HG02981 (cell line): ENCODE measurements around the gene C8B.

Experiments
- ATAC-seq: cut with Tn5 transposase; IDR thresholded peaks from one replicate; pipeline ENCODE4 v1.9.1; 2021; ENCODE audit warnings: mild to moderate bottlenecking, moderate library complexity; ENCODE audit not compliant: unreplicated experiment

The C8B gene

GRCh38 chr1:56934430-56935060 is 31.3 kb downstream of the C8B start:
- ATAC-seq, result no peak

- ATAC-seq, result no peak
These were observed 32.2 kb downstream of the C8B start for GRCh38 chr1:56933606-56934005.

- no peak for ATAC-seq
These were observed 32.7 kb downstream of the C8B start for GRCh38 chr1:56933161-56933560.

GRCh38 chr1:56931686-56932085 is 34.1 kb downstream of the C8B start:
- ATAC-seq, result no peak

- ATAC-seq, result no peak
These were observed 34.6 kb downstream of the C8B start for GRCh38 chr1:56931211-56931610.

- ATAC-seq, result no peak
These were observed 36.3 kb downstream of the C8B start for GRCh38 chr1:56929492-56929891.

GRCh38 chr1:56927986-56928385 is 37.8 kb downstream of the C8B start:
- no peak for ATAC-seq

- ATAC-seq, result no peak
These were observed 38.6 kb downstream of the C8B start for GRCh38 chr1:56927171-56927570.

- no peak for ATAC-seq
These were observed 40.6 kb downstream of the C8B start for GRCh38 chr1:56925193-56925592.

GRCh38 chr1:56924116-56924515 is 41.7 kb downstream of the C8B start:
- no peak for ATAC-seq

GRCh38 chr1:56923201-56923600 is 42.6 kb downstream of the C8B start:
- ATAC-seq, result no peak

- no peak for ATAC-seq
These were observed 43.3 kb downstream of the C8B start for GRCh38 chr1:56922507-56922906.

GRCh38 chr1:56922070-56922469 is 43.7 kb downstream of the C8B start:
- ATAC-seq, result no peak

GRCh38 chr1:56921479-56921878 is 44.3 kb downstream of the C8B start:
- ATAC-seq, result no peak

GRCh38 chr1:56920591-56921001 is 45.2 kb downstream of the C8B start:
- ATAC-seq, result no peak

- ATAC-seq, result no peak
These were observed 48.5 kb downstream of the C8B start for GRCh38 chr1:56917356-56917755.

- no peak for ATAC-seq
These were observed 49.2 kb downstream of the C8B start for GRCh38 chr1:56916630-56917029.

- no peak for ATAC-seq
These were observed 49.9 kb downstream of the C8B start for GRCh38 chr1:56915960-56916359.

GRCh38 chr1:56912325-56912724 is 53.5 kb downstream of the C8B start:
- ATAC-seq, result no peak

- no peak for ATAC-seq
These were observed 54.5 kb downstream of the C8B start for GRCh38 chr1:56911098-56911938.

- no peak for ATAC-seq
These were observed 55.3 kb downstream of the C8B start for GRCh38 chr1:56910441-56910985.

GRCh38 chr1:56908619-56909221 is 57.1 kb downstream of the C8B start:
- no peak for ATAC-seq
